GM12878 (cell line): Measurements from ENCODE around the gene EYS. TPM values are rescaled to one million over a fixed set of nuclear protein-coding genes. Genes with fewer than 3 reads are reported as not detected.

Experiments used
- ATAC-seq: fragments of 200-7000 bp; cut with Tn5 transposase; 3 replicates; pipeline ENCODE4 v1.9.1; 2020; ENCODE audit warnings: mild to moderate bottlenecking, moderate library complexity
- BruUV-seq: library from RNA; stranded (reverse); fragments of 400-500 nt; replicated peaks from 2 replicates; lab custom pipeline; 2021; lab: Mats Ljungman, UMichigan
- CTCF ChIA-PET: fragments of 300-600 bp; sonication (Branson Sonifier 250); formaldehyde crosslinking; extraction: SDS; loops from one replicate; lab custom pipeline; 2021; ENCODE audit warnings: inconsistent platforms; lab: Yijun Ruan, JAX
- POLR2A ChIA-PET: fragments of 350-600 bp; formaldehyde crosslinking; extraction: SDS; loops from one replicate; lab custom pipeline; 2021; ENCODE audit warnings: inconsistent platforms; lab: Charles Lee
- RAD21 ChIA-PET: fragments of 300-600 bp; sonication (Branson Sonifier 250); formaldehyde crosslinking; loops from one replicate; lab custom pipeline; 2023; ENCODE audit warnings: antibody characterized with exemption; ENCODE audit not compliant: unreplicated experiment; lab: Charles Lee
- SMC1A ChIA-PET: fragments of 300-600 bp; sonication (Branson Sonifier 250); formaldehyde crosslinking; loops from one replicate; lab custom pipeline; 2023; ENCODE audit not compliant: unreplicated experiment, uncharacterized antibody; lab: Charles Lee
- DNase-seq: peaks from one replicate; pipeline ENCODE4 v3.0.0-alpha.2; 2011; ENCODE audit warnings: low read depth, low spot score
- FAIRE-seq: peaks from 3 replicates; lab custom pipeline; 2011; peaks lifted over from hg19 to GRCh38; lab: Jason Lieb, UNC
- H2AFZ ChIP-seq: 2 replicates; pipeline ENCODE4 v1.6.0; 2011; ENCODE audit warnings: low read depth, low read length, control low read depth; ENCODE audit not compliant: control insufficient read depth
- H3K27ac ChIP-seq: 2 replicates; pipeline ENCODE4 v1.5.1; 2011; ENCODE audit warnings: control low read depth; ENCODE audit not compliant: control insufficient read depth, insufficient read depth
- H3K27me3 ChIP-seq, 2 experiments: replicated peaks in 1 of 2; 2 replicates each; pipeline versions ENCODE4 v1.6.0 to v1.6.1; 2011; ENCODE audit warnings: low read length in 1 of 2; ENCODE audit not compliant: control insufficient read depth in 2 of 2, insufficient read depth in 2 of 2
- H3K36me3 ChIP-seq, 2 experiments: 2 replicates each; pipeline ENCODE4 v1.5.1; 2011; ENCODE audit warnings: low read length in 1 of 2; ENCODE audit not compliant: control insufficient read depth in 2 of 2, insufficient read depth in 2 of 2
- H3K4me1 ChIP-seq: 2 replicates; pipeline ENCODE4 v1.6.1; 2011; ENCODE audit warnings: mild to moderate bottlenecking, low read length, moderate library complexity, mixed read lengths; ENCODE audit not compliant: control insufficient read depth, insufficient read depth
- H3K4me2 ChIP-seq: 2 replicates; pipeline ENCODE4 v1.6.0; 2011; ENCODE audit warnings: control low read depth; ENCODE audit not compliant: control insufficient read depth, insufficient read depth
- H3K4me3 ChIP-seq: fragments of 200-600 bp; sonication (generic); 2 replicates; pipeline ENCODE4 v1.5.1; 2016
- H3K79me2 ChIP-seq: 2 replicates; pipeline ENCODE4 v1.6.0; 2011; ENCODE audit warnings: low read length; ENCODE audit not compliant: control insufficient read depth, insufficient read depth
- H3K9ac ChIP-seq: 2 replicates; pipeline ENCODE4 v1.8.0; 2011; ENCODE audit warnings: low read length, control low read depth, mixed read lengths; ENCODE audit not compliant: control insufficient read depth, insufficient read depth
- H3K9me3 ChIP-seq: replicated peaks from 3 replicates; pipeline ENCODE4 v1.5.1; 2011; ENCODE audit warnings: mild to moderate bottlenecking, low read length; ENCODE audit not compliant: control insufficient read depth, insufficient read depth
- H4K20me1 ChIP-seq: 2 replicates; pipeline ENCODE4 v1.6.0; 2011; ENCODE audit not compliant: control insufficient read depth, insufficient read depth
- ATF7 ChIP-seq: fragments of 450-650 bp; IDR thresholded peaks from 2 replicates; pipeline ENCODE4 v1.6.1; 2016; ENCODE audit warnings: low read depth, mild to moderate bottlenecking
- BCL11A ChIP-seq: IDR thresholded peaks from 2 replicates; pipeline ENCODE4 v1.6.1; 2011; ENCODE audit warnings: low read depth, low read length
- BRCA1 ChIP-seq: IDR thresholded peaks from 2 replicates; pipeline ENCODE4 v1.6.1; 2011; ENCODE audit warnings: low read depth, low read length, improper control_type of control experiment
- EGR1 ChIP-seq, 2 experiments: IDR thresholded peaks; 1 replicate in 1 of 2; 2 replicates in 1 of 2; pipeline ENCODE4 v1.6.1; 2011 to 2012; ENCODE audit warnings: low read depth in 2 of 2, low read length in 2 of 2, borderline replicate concordance in 1 of 2, mild to moderate bottlenecking in 1 of 2, moderate library complexity in 1 of 2
- GATAD2B ChIP-seq: fragments of 450-650 bp; conservative IDR thresholded peaks from 2 replicates; pipeline ENCODE4 v1.6.1; 2017; ENCODE audit warnings: low read depth, mild to moderate bottlenecking, moderate library complexity
- HDAC6 ChIP-seq: fragments of 200-600 bp; sonication (generic); IDR thresholded peaks from one replicate; pipeline ENCODE4 v1.8.0; 2017; ENCODE audit warnings: antibody characterized with exemption; ENCODE audit not compliant: unreplicated experiment
- HDGF ChIP-seq: fragments of 450-650 bp; IDR thresholded peaks from 2 replicates; pipeline ENCODE4 v1.6.1; 2016; ENCODE audit warnings: antibody characterized with exemption
- NFIC ChIP-seq: IDR thresholded peaks from 2 replicates; pipeline ENCODE4 v1.6.1; 2012; ENCODE audit warnings: low read depth, mild to moderate bottlenecking, inconsistent platforms, low read length, moderate library complexity
- RBBP5 ChIP-seq: fragments of 200-600 bp; sonication (generic); conservative IDR thresholded peaks from 2 replicates; pipeline ENCODE4 v1.6.1; 2016
- SMAD5 ChIP-seq: IDR thresholded peaks from 2 replicates; pipeline ENCODE4 v1.6.1; 2016; ENCODE audit warnings: antibody characterized with exemption, low read depth
- STAT1 ChIP-seq: fragments of 450-650 bp; conservative IDR thresholded peaks from 2 replicates; pipeline ENCODE4 v1.6.1; 2014; ENCODE audit warnings: antibody characterized with exemption, mild to moderate bottlenecking
- TCF3 ChIP-seq: IDR thresholded peaks from 2 replicates; pipeline ENCODE4 v1.6.1; 2012; ENCODE audit warnings: low read depth, mild to moderate bottlenecking, low read length, borderline replicate concordance; ENCODE audit not compliant: insufficient read depth
- WGBS: methylation state at CpG from one replicate; pipeline ENCODE4 v1.1.6; 2016; ENCODE audit warnings: low lambda C conversion rate; ENCODE audit not compliant: insufficient replicate concordance, insufficient coverage; ENCODE audit errors: missing lambda C conversion rate; 5-methylcytosine and 5-hydroxymethylcytosine counted together
- in situ Hi-C: fragments of 300-500 bp; cut with MboI; formaldehyde crosslinking; loops from 9 replicates; pipeline ENCODE4 v1.14.3; 2018; ENCODE audit warnings: mixed read lengths
- intact Hi-C: fragments of 100-400 bp; cut with micrococcal nuclease; formaldehyde crosslinking; loops from one replicate; pipeline ENCODE4 v1.14.2; 2022; ENCODE audit not compliant: unreplicated experiment
- polyA plus RNA-seq, 11 experiments: library from polyadenylated mRNA; depleted of rRNA in 4 of 11; unstranded in 6 of 11; stranded (reverse) in 5 of 11; fragments of >200 nt; fragmentation: Nextera tagmentation in 4 of 11; fragmentation: Illumina TruSeq in 1 of 11; extraction: Ambion mirVana in 4 of 11; extraction: Trizol in 1 of 11; gene quantifications; 1 replicate in 1 of 11; 2 replicates in 10 of 11; pipeline versions ENCODE4 v1.2.1 to v1.2.3, GENCODE V29; 2011 to 2016; ENCODE audit warnings: inconsistent platforms in 2 of 11, missing spikeins in 2 of 11, low read depth in 1 of 11
- total RNA-seq, 4 experiments: library from RNA; depleted of rRNA in 3 of 4; stranded (reverse); fragments of >200 nt in 3 of 4; fragmentation: Illumina TruSeq in 1 of 4; extraction: Trizol in 1 of 4; gene quantifications; 2 replicates each; pipeline versions ENCODE4 v1.2.1 to v1.2.3, GENCODE V29; 2013 to 2021
- TF ChIP-seq, protein P1 (sequence below): fragments of 450-650 bp; IDR thresholded peaks from 2 replicates; pipeline ENCODE4 v1.6.1; 2018; ENCODE audit warnings: mild to moderate bottlenecking, low read depth, moderate library complexity; ENCODE audit not compliant: partially characterized antibody
- TF ChIP-seq, protein P2 (sequence below): IDR thresholded peaks from 2 replicates; pipeline ENCODE4 v1.6.1; 2012; ENCODE audit warnings: improper control_type of control experiment, low read depth, low read length; ENCODE audit not compliant: insufficient replicate concordance

Gene EYS
- total and polyA plus RNA-seq, 10 of the 15 experiments (the other 5 are each of a cell fraction or from before 2014, with no cell fraction given), result under 0.01 to 0.14 (median 0.02) TPM; not detected in 1

DNA sequence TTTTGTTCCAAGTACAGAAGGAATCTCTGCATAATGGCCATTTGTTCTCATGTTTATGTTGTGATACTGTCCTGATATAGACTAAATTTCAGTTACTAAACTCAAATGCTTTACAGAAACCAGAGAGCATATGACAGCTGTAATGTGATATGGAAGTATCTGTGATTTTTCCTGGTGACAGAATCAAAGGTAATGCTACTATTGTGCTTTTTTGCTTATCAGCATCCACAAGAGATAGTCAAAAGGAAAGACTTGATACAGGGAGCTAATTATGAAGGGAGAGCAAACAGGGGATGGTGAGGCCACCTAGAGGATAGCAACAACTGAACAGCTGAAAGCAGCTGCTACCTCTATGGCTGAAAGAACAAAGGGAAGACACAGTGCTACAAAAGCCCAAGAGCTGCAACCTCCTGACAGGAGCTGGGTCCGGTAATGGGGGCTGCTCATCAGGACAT is 1890.0 kb downstream of the EYS start (continued):
- TF ChIP-seq, protein P1, sequence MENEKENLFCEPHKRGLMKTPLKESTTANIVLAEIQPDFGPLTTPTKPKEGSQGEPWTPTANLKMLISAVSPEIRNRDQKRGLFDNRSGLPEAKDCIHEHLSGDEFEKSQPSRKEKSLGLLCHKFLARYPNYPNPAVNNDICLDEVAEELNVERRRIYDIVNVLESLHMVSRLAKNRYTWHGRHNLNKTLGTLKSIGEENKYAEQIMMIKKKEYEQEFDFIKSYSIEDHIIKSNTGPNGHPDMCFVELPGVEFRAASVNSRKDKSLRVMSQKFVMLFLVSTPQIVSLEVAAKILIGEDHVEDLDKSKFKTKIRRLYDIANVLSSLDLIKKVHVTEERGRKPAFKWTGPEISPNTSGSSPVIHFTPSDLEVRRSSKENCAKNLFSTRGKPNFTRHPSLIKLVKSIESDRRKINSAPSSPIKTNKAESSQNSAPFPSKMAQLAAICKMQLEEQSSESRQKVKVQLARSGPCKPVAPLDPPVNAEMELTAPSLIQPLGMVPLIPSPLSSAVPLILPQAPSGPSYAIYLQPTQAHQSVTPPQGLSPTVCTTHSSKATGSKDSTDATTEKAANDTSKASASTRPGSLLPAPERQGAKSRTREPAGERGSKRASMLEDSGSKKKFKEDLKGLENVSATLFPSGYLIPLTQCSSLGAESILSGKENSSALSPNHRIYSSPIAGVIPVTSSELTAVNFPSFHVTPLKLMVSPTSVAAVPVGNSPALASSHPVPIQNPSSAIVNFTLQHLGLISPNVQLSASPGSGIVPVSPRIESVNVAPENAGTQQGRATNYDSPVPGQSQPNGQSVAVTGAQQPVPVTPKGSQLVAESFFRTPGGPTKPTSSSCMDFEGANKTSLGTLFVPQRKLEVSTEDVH, result no peak
- TF ChIP-seq, all 136 proteins: peak for 2

DNA sequence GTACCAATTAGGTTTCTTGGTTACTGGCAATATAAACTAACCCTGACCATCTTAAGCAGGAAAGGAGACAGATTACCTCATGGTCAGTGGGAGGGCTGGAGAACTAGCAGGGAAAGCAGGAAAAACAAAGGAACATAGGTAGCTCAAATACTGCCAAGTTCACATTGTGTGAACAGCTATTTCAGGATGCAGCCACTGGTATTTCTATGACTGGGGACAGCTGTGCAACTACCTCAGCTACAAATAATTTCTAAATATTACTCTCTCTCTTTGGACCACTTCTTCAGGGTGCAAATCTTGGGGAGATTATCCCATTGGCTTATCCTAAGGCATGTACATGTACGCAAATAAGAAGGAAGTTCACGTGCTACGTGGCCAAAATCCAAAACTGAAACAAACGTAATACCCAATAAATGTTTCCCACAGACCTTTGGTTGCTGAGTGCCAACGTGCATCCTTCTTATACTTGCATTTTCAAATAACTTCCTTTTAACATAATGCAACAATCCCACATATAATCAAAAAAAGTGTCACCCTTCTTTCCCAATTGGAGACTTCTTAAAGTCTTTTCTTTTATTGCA is 1890.5 kb downstream of the EYS start:
- in situ Hi-C loops (no loop called here), intact Hi-C loops (no loop called here)
- no peak overlapping the region for H3K4me2 ChIP-seq
- no TSS peak for BruUV-seq
- no peak for TF ChIP-seq NFIC
- no peak for TF ChIP-seq TCF3
- no peak for TF ChIP-seq EGR1 (IDR thresholded peaks at IDR 0.05; ENCODE audit: borderline replicate concordance in 1 of 2, low read depth in 2 of 2, low read length in 2 of 2)
- TF ChIP-seq GATAD2B, result no peak
- TF ChIP-seq RBBP5, result no peak
- no peak for TF ChIP-seq ATF7
- no peak for TF ChIP-seq STAT1
- TF ChIP-seq, protein P2, sequence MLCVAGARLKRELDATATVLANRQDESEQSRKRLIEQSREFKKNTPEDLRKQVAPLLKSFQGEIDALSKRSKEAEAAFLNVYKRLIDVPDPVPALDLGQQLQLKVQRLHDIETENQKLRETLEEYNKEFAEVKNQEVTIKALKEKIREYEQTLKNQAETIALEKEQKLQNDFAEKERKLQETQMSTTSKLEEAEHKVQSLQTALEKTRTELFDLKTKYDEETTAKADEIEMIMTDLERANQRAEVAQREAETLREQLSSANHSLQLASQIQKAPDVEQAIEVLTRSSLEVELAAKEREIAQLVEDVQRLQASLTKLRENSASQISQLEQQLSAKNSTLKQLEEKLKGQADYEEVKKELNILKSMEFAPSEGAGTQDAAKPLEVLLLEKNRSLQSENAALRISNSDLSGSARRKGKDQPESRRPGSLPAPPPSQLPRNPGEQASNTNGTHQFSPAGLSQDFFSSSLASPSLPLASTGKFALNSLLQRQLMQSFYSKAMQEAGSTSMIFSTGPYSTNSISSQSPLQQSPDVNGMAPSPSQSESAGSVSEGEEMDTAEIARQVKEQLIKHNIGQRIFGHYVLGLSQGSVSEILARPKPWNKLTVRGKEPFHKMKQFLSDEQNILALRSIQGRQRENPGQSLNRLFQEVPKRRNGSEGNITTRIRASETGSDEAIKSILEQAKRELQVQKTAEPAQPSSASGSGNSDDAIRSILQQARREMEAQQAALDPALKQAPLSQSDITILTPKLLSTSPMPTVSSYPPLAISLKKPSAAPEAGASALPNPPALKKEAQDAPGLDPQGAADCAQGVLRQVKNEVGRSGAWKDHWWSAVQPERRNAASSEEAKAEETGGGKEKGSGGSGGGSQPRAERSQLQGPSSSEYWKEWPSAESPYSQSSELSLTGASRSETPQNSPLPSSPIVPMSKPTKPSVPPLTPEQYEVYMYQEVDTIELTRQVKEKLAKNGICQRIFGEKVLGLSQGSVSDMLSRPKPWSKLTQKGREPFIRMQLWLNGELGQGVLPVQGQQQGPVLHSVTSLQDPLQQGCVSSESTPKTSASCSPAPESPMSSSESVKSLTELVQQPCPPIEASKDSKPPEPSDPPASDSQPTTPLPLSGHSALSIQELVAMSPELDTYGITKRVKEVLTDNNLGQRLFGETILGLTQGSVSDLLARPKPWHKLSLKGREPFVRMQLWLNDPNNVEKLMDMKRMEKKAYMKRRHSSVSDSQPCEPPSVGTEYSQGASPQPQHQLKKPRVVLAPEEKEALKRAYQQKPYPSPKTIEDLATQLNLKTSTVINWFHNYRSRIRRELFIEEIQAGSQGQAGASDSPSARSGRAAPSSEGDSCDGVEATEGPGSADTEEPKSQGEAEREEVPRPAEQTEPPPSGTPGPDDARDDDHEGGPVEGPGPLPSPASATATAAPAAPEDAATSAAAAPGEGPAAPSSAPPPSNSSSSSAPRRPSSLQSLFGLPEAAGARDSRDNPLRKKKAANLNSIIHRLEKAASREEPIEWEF, result no peak
- no peak for TF ChIP-seq HDAC6
- TF ChIP-seq SMAD5, result no peak
- TF ChIP-seq BRCA1, result no peak
- no peak for TF ChIP-seq BCL11A
- no peak for TF ChIP-seq HDGF
- no peak overlapping the region for H3K4me3 ChIP-seq
- H2AFZ ChIP-seq, result no peak overlapping the region
- H3K79me2 ChIP-seq, result no peaks in the 10 kb centered on the region
- SMC1A ChIA-PET, result interaction anchor here (0.9 to 1.4 kb wide), 6 partner anchors 8 to 464 kb away, joined by 3 to 6 read pairs (median 3); no protein-coding TSS in a partner anchor
- ATAC-seq, result no peak; the same call in 2 of the 3 replicates
- H3K4me1 ChIP-seq, result no peaks in the 10 kb centered on the region
- no peak for DNase-seq
- no peaks in the 10 kb centered on the region for H3K9me3 ChIP-seq
- RAD21 ChIA-PET, result interaction anchor here (1.2 to 2.2 kb wide), 3 partner anchors 14 to 464 kb away, joined by 5 to 9 read pairs (median 6); no protein-coding TSS in a partner anchor
- no peaks in the 10 kb centered on the region for H3K36me3 ChIP-seq
- no peak overlapping the region for H3K27ac ChIP-seq
- H3K27me3 ChIP-seq, result peaks cover 0 to 3% of the 10 kb centered on the region in 2 experiments; a peak in 1 of 4 replicates
- H4K20me1 ChIP-seq, result no peaks in the 10 kb centered on the region
- POLR2A ChIA-PET, result no interaction called here
- WGBS, result 10% methylated on average over 5 of the region's 5 CpGs
- no peak for FAIRE-seq
- CTCF ChIA-PET, result interaction anchor here (1.1 to 3.5 kb wide), 6 partner anchors 10 to 509 kb away, joined by 3 to 24 read pairs (median 6); no protein-coding TSS in a partner anchor
- no peak overlapping the region for H3K9ac ChIP-seq
